Gastrocnemius medialis (tissue), 4 donors: ENCODE data around the gene TMTC3.

Experiments used
- CTCF ChIP-seq, 5 experiments: fragments of 450-650 bp in 3 of 5; fragments of 200-600 bp in 2 of 5; sonication (generic) in 2 of 5; IDR thresholded peaks in 4 of 5; conservative IDR thresholded peaks in 1 of 5; 1 replicate in 4 of 5; 2 replicates in 1 of 5; pipeline ENCODE4 v1.5.1; 2016 to 2019; ENCODE audit warnings: antibody characterized with exemption in 5 of 5, mild to moderate bottlenecking in 3 of 5, moderate library complexity in 3 of 5
- POLR2A ChIP-seq, 2 donors: fragments of 450-650 bp; IDR thresholded peaks; one replicate each; pipeline ENCODE4 v1.6.1; 2017; ENCODE audit warnings: antibody characterized with exemption in 2 of 2, mild to moderate bottlenecking in 2 of 2, moderate library complexity in 2 of 2

- TF ChIP-seq CTCF (IDR thresholded peaks at IDR 0.05 in 4 of 5, conservative IDR thresholded peaks at IDR 0.05 in 1 of 5) (no peak), POLR2A (IDR thresholded peaks at IDR 0.05) (no peak)
These were observed 95.8 kb downstream of the TMTC3 start for GRCh38 chr12:88237954-88238353.
